IMR-90 (cell line): Measurements from ENCODE around the gene FGF19. TPM values are rescaled to one million over a fixed set of nuclear protein-coding genes. Genes with fewer than 3 reads are reported as not detected.

Experiments used
- ATAC-seq: fragments of 200-7000 bp; cut with Tn5 transposase; 2 replicates; pipeline ENCODE4 v1.9.1; 2020; ENCODE audit warnings: low read depth, mild to moderate bottlenecking, moderate library complexity
- BruUV-seq: library from RNA; stranded (reverse); fragments of 400-500 nt; replicated peaks from 2 replicates; lab custom pipeline; 2021; lab: Mats Ljungman, UMichigan
- CTCF ChIA-PET: fragments of 300-600 bp; formaldehyde crosslinking; extraction: SDS; loops from one replicate; lab custom pipeline; 2021; ENCODE audit warnings: antibody characterized with exemption; lab: Yijun Ruan, JAX
- POLR2A ChIA-PET: fragments of 300-600 bp; sonication (Branson Sonifier 250); formaldehyde crosslinking; loops from one replicate; lab custom pipeline; 2022; ENCODE audit warnings: antibody characterized with exemption; ENCODE audit not compliant: unreplicated experiment; lab: Charles Lee
- DNase-seq: peaks from one replicate; pipeline ENCODE4 v3.0.0; 2013
- H2AFZ ChIP-seq: replicated peaks from 2 replicates; pipeline ENCODE3; 2013; ENCODE audit warnings: low read length, mild to moderate bottlenecking; ENCODE audit not compliant: poor library complexity
- H2AK5ac ChIP-seq: 2 replicates; pipeline ENCODE4 v1.6.1; 2013; ENCODE audit warnings: low read depth, low read length, inconsistent platforms
- H2AK9ac ChIP-seq: replicated peaks from 2 replicates; pipeline ENCODE3; 2013; ENCODE audit warnings: mild to moderate bottlenecking, low read depth, low read length, moderate library complexity; ENCODE audit not compliant: poor library complexity
- H2BK120ac ChIP-seq: 2 replicates; pipeline ENCODE4 v1.6.1; 2013; ENCODE audit warnings: low read depth, low read length, inconsistent platforms
- H2BK15ac ChIP-seq: 3 replicates; pipeline ENCODE4 v1.6.1; 2013; ENCODE audit warnings: low read depth, low read length, inconsistent platforms
- H2BK20ac ChIP-seq: 2 replicates; pipeline ENCODE4 v1.6.1; 2013; ENCODE audit warnings: low read depth, mild to moderate bottlenecking, inconsistent platforms, low read length, moderate library complexity
- H2BK5ac ChIP-seq: 2 replicates; pipeline ENCODE4 v1.6.1; 2013; ENCODE audit warnings: mild to moderate bottlenecking, low read depth, low read length, inconsistent platforms; ENCODE audit not compliant: poor library complexity, severe bottlenecking
- H3K14ac ChIP-seq: replicated peaks from 2 replicates; pipeline ENCODE4 v1.6.1; 2013; ENCODE audit warnings: low read depth, low read length, inconsistent platforms
- H3K18ac ChIP-seq: 2 replicates; pipeline ENCODE4 v1.6.1; 2013; ENCODE audit warnings: low read depth, low read length, control low read depth
- H3K23ac ChIP-seq: 2 replicates; pipeline ENCODE4 v1.6.1; 2013; ENCODE audit warnings: low read depth, low read length, inconsistent platforms
- H3K27ac ChIP-seq: 2 replicates; pipeline ENCODE4 v1.5.1; 2013; ENCODE audit warnings: mild to moderate bottlenecking, control low read depth, low read length; ENCODE audit not compliant: insufficient read depth
- H3K27me3 ChIP-seq: 2 replicates; pipeline ENCODE4 v1.6.1; 2013; ENCODE audit warnings: low read length; ENCODE audit not compliant: control insufficient read depth, insufficient read depth
- H3K36me3 ChIP-seq: 2 replicates; pipeline ENCODE4 v1.6.1; 2013; ENCODE audit warnings: low read length, mixed read lengths; ENCODE audit not compliant: control insufficient read depth, insufficient read depth
- H3K4ac ChIP-seq: 2 replicates; pipeline ENCODE4 v1.6.1; 2013; ENCODE audit warnings: low read depth, low read length, inconsistent platforms
- H3K4me1 ChIP-seq: 2 replicates; pipeline ENCODE4 v1.6.1; 2013; ENCODE audit warnings: low read length, mixed read lengths; ENCODE audit not compliant: control insufficient read depth, insufficient read depth
- H3K4me2 ChIP-seq: 2 replicates; pipeline ENCODE4 v1.6.1; 2013; ENCODE audit warnings: low read depth, mild to moderate bottlenecking, control low read depth, low read length, moderate library complexity
- H3K4me3 ChIP-seq: 2 replicates; pipeline ENCODE4 v1.5.1; 2013; ENCODE audit warnings: low read depth, mild to moderate bottlenecking, control low read depth, low read length, moderate library complexity; ENCODE audit not compliant: insufficient read depth
- H3K56ac ChIP-seq: 2 replicates; pipeline ENCODE4 v1.6.1; 2013; ENCODE audit warnings: low read length, inconsistent platforms; ENCODE audit not compliant: insufficient read depth; ENCODE audit errors: extremely low read depth
- H3K79me1 ChIP-seq, 2 experiments: 2 replicates each; pipeline ENCODE4 v1.6.1; 2013; ENCODE audit warnings: low read length in 2 of 2, inconsistent platforms in 1 of 2, low read depth in 1 of 2
- H3K9ac ChIP-seq: 2 replicates; pipeline ENCODE4 v1.6.1; 2013; ENCODE audit warnings: low read depth, low read length, control low read depth
- H3K9me1 ChIP-seq: 2 replicates; pipeline ENCODE4 v1.6.1; 2013; ENCODE audit warnings: low read length, inconsistent platforms; ENCODE audit not compliant: insufficient read depth
- H3K9me3 ChIP-seq: 2 replicates; pipeline ENCODE4 v1.6.1; 2013; ENCODE audit warnings: low read length; ENCODE audit not compliant: control insufficient read depth, insufficient read depth
- H4K20me1 ChIP-seq: 2 replicates; pipeline ENCODE4 v1.6.1; 2013; ENCODE audit warnings: low read length, inconsistent platforms; ENCODE audit not compliant: insufficient read depth
- H4K5ac ChIP-seq: 2 replicates; pipeline ENCODE4 v1.6.1; 2013; ENCODE audit warnings: mild to moderate bottlenecking, low read depth, low read length, control low read depth
- H4K8ac ChIP-seq, 2 experiments: 2 replicates each; pipeline ENCODE4 v1.6.1; 2013; ENCODE audit warnings: low read depth in 2 of 2, low read length in 2 of 2, control low read depth in 1 of 2, inconsistent platforms in 1 of 2
- H4K91ac ChIP-seq: 2 replicates; pipeline ENCODE4 v1.6.1; 2013; ENCODE audit warnings: low read depth, low read length, inconsistent platforms; ENCODE audit not compliant: insufficient read depth
- BHLHE40 ChIP-seq: fragments of 150-350 bp; IDR thresholded peaks from 2 replicates; pipeline ENCODE4 v1.6.1; 2016; ENCODE audit warnings: mild to moderate bottlenecking, low read depth, low read length
- CEBPB ChIP-seq: IDR thresholded peaks from 2 replicates; pipeline ENCODE4 v1.6.1; 2012; ENCODE audit warnings: low read depth, low read length, improper control_type of control experiment
- CHD1 ChIP-seq: IDR thresholded peaks from 2 replicates; pipeline ENCODE4 v1.6.1; 2012; ENCODE audit warnings: low read depth, low read length, improper control_type of control experiment
- CTCF ChIP-seq: conservative IDR thresholded peaks from 2 replicates; pipeline ENCODE4 v1.5.1; 2012; ENCODE audit warnings: mild to moderate bottlenecking, low read depth, low read length, improper control_type of control experiment
- ELK1 ChIP-seq: fragments of 150-350 bp; IDR thresholded peaks from 2 replicates; pipeline ENCODE4 v1.6.1; 2016; ENCODE audit warnings: low read depth, mild to moderate bottlenecking, low read length, moderate library complexity, borderline replicate concordance
- FOS ChIP-seq: fragments of 150-350 bp; IDR thresholded peaks from 2 replicates; pipeline ENCODE4 v1.6.1; 2016; ENCODE audit warnings: low read depth, low read length
- MAFK ChIP-seq: IDR thresholded peaks from 2 replicates; pipeline ENCODE4 v1.6.1; 2012; ENCODE audit warnings: low read depth, low read length, improper control_type of control experiment
- MAZ ChIP-seq: IDR thresholded peaks from 2 replicates; pipeline ENCODE4 v1.6.1; 2012; ENCODE audit warnings: low read depth, mild to moderate bottlenecking, low read length, improper control_type of control experiment, moderate library complexity, borderline replicate concordance
- MXI1 ChIP-seq: IDR thresholded peaks from 2 replicates; pipeline ENCODE4 v1.6.1; 2012; ENCODE audit warnings: low read depth, mild to moderate bottlenecking, low read length, moderate library complexity, borderline replicate concordance
- NFE2L2 ChIP-seq: fragments of 150-350 bp; IDR thresholded peaks from 2 replicates; pipeline ENCODE4 v1.6.1; 2016; ENCODE audit warnings: low read depth, mild to moderate bottlenecking, low read length
- POLR2A ChIP-seq: IDR thresholded peaks from 2 replicates; pipeline ENCODE4 v1.6.1; 2012; ENCODE audit warnings: mild to moderate bottlenecking, low read depth, low read length
- RAD21 ChIP-seq: IDR thresholded peaks from 2 replicates; pipeline ENCODE4 v1.6.1; 2012; ENCODE audit warnings: low read length, improper control_type of control experiment
- RCOR1 ChIP-seq: IDR thresholded peaks from 2 replicates; pipeline ENCODE4 v1.6.1; 2012; ENCODE audit warnings: mild to moderate bottlenecking, low read length, improper control_type of control experiment; ENCODE audit not compliant: insufficient replicate concordance
- RFX5 ChIP-seq: IDR thresholded peaks from 2 replicates; pipeline ENCODE4 v1.8.0; 2012; ENCODE audit warnings: low read depth, mild to moderate bottlenecking, low read length, moderate library complexity
- SMC3 ChIP-seq: fragments of 150-350 bp; IDR thresholded peaks from 2 replicates; pipeline ENCODE4 v1.6.1; 2016; ENCODE audit warnings: low read depth, mild to moderate bottlenecking, antibody characterized with exemption, low read length, moderate library complexity
- USF2 ChIP-seq: fragments of 150-350 bp; IDR thresholded peaks from 2 replicates; pipeline ENCODE4 v1.6.1; 2017; ENCODE audit warnings: mild to moderate bottlenecking, antibody characterized with exemption, low read length, low read depth
- WGBS, 2 experiments: methylation state at CpG; one replicate each; pipeline versions ENCODE4 v1.1.5 to v1.1.7; 2013; ENCODE audit warnings: missing lambda C conversion rate in 2 of 2; ENCODE audit not compliant: insufficient read length in 1 of 2; ENCODE audit errors: extremely low coverage in 2 of 2; 5-methylcytosine and 5-hydroxymethylcytosine counted together
- dilution Hi-C: fragments of 300-500 bp; cut with HindIII; formaldehyde crosslinking; loops from one replicate; pipeline ENCODE4 v1.14.3; 2018; ENCODE audit warnings: low sequenced_read_pairs; ENCODE audit not compliant: unreplicated experiment
- in situ Hi-C: fragments of 300-500 bp; cut with MboI; formaldehyde crosslinking; loops from 3 replicates; pipeline ENCODE4 v1.14.3; 2019; ENCODE audit warnings: low sequenced_read_pairs, inconsistent platforms, mixed read lengths
- intact Hi-C: fragments of 100-400 bp; cut with micrococcal nuclease; formaldehyde crosslinking; loops from 2 replicates; pipeline ENCODE4 v1.10.0; 2022
- polyA plus RNA-seq, 3 experiments: library from polyadenylated mRNA; depleted of rRNA; stranded (reverse); fragments of >200 nt; gene quantifications; 2 replicates each; pipeline ENCODE4 v1.2.3, GENCODE V29; 2012; ENCODE audit warnings: low replicate concordance in 1 of 3
- total RNA-seq: library from RNA; depleted of rRNA; stranded (reverse); fragments of >200 nt; gene quantifications from 2 replicates; pipeline ENCODE4 v1.2.3, GENCODE V29; 2012

FGF19 gene
- total and polyA plus RNA-seq, 2 of the 4 experiments (the other 2 are of a cell fraction) = not detected

GRCh38 chr11:69726019-69726418, 22.2 kb upstream of the FGF19 start:
- H4K20me1 ChIP-seq = no peaks in the 10 kb centered on the region
- no peaks in the 10 kb centered on the region; the same call in 1 of the 2 replicates for H3K9me1 ChIP-seq
- no peak overlapping the region for H3K23ac ChIP-seq
- no peak overlapping the region for H2AK5ac ChIP-seq
- BruUV-seq = no TSS peak
- H2BK15ac ChIP-seq = no peak overlapping the region
- no peaks in the 10 kb centered on the region; the same call in 1 of the 2 replicates for H3K4me1 ChIP-seq
- no peak overlapping the region for H3K4me2 ChIP-seq
- no peaks in the 10 kb centered on the region for H3K9me3 ChIP-seq
- no peak overlapping the region for H3K18ac ChIP-seq
- H3K4me3 ChIP-seq = no peak overlapping the region
- H3K27ac ChIP-seq = no peak overlapping the region
- no peak for DNase-seq
- H3K4ac ChIP-seq = no peak overlapping the region
- ATAC-seq = no peak
- no peak overlapping the region for H2BK20ac ChIP-seq
- POLR2A ChIA-PET = interaction anchor here (0.6 kb wide), 1 partner anchor 30 kb away, joined by 7 read pairs; no protein-coding TSS in a partner anchor
- H4K8ac ChIP-seq = peak overlapping the region in 1 of 2 experiments; percentile 15; a peak in 1 of 4 replicates
- no peak overlapping the region for H4K91ac ChIP-seq
- H3K36me3 ChIP-seq = no peaks in the 10 kb centered on the region
- peaks cover 68% of the 10 kb centered on the region for H3K27me3 ChIP-seq
- TF ChIP-seq MXI1 = no peak
- TF ChIP-seq ELK1 = no peak
- TF ChIP-seq RFX5 = no peak
- TF ChIP-seq BHLHE40 = no peak
- no peak for TF ChIP-seq MAZ
- no peak for TF ChIP-seq CHD1
- TF ChIP-seq CTCF = no peak
- TF ChIP-seq SMC3 = no peak
- TF ChIP-seq RCOR1 = no peak
- TF ChIP-seq POLR2A = no peak
- TF ChIP-seq CEBPB = no peak
- no peak for TF ChIP-seq FOS
- no peak for TF ChIP-seq MAFK
- TF ChIP-seq USF2 = no peak
- TF ChIP-seq RAD21 = no peak
- no peak for TF ChIP-seq NFE2L2
- WGBS, 2 experiments = no CpG with 5 or more reads among the region's 9 CpGs
- no peaks in the 10 kb centered on the region for H3K79me1 ChIP-seq
- dilution Hi-C loops (no loop called here), intact Hi-C loops (no loop called here), in situ Hi-C loops (no loop called here)
- CTCF ChIA-PET = no interaction called here
- no peak overlapping the region for H2BK120ac ChIP-seq
- no peak overlapping the region for H4K5ac ChIP-seq
- peak overlapping the region; percentile 40 for H2AFZ ChIP-seq
- no peak overlapping the region for H3K56ac ChIP-seq
- H3K9ac ChIP-seq = no peak overlapping the region
- H2AK9ac ChIP-seq = no peak overlapping the region
- no peak overlapping the region for H2BK5ac ChIP-seq
- no peak overlapping the region for H3K14ac ChIP-seq
